ENCODE results near the gene CD93. TPM values are rescaled to one million over a fixed set of nuclear protein-coding genes. Genes with fewer than 3 reads are reported as not detected.

Gene CD93
- total and polyA plus RNA-seq, 12 donors = 12.7 to 85.0 (median 35.2) TPM

GRCh38 chr20:23039885-23040508 is 46.1 kb downstream of the CD93 start:
- Histone ChIP-seq H3K27ac (no peak overlapping the region), H3K4me1 (peaks cover 0 to 18% (median under 1%) of the 10 kb centered on the region in 9 donors), H3K27me3 (peaks cover 0 to 64% (median 46%) of the 10 kb centered on the region in 7 donors), H3K36me3 (no peaks in the 10 kb centered on the region), H3K9me3 (no peaks in the 10 kb centered on the region), H3K4me3 (no peak overlapping the region)
- no peak for TF ChIP-seq CTCF (IDR thresholded peaks at IDR 0.05)
- WGBS, 2 donors = 75 to 87% methylated on average over 3 of the region's 3 CpGs
- no peak for DNase-seq
- intact Hi-C loops (cut with DNase I) = loop anchor here in 7 of 10 donors (5.0 to 10.0 kb wide), 5 partner anchors 58 to 348 kb away; no protein-coding TSS in a partner anchor
- no peak for ATAC-seq

GRCh38 chr20:23039136-23039875 is 46.8 kb downstream of the CD93 start:
- Histone ChIP-seq H3K27me3 (peaks cover 0 to 68% (median 53%) of the 10 kb centered on the region in 7 donors), H3K4me3 (no peak overlapping the region), H3K36me3 (no peaks in the 10 kb centered on the region), H3K4me1 (peaks cover 0 to 11% (median 0%) of the 10 kb centered on the region in 9 donors), H3K27ac (no peak overlapping the region), H3K9me3 (no peaks in the 10 kb centered on the region)
- intact Hi-C loops (cut with DNase I) = loop anchor here in 1 of 10 donors (10.0 kb wide), 1 partner anchor 345 kb away; no protein-coding TSS in a partner anchor
- TF ChIP-seq CTCF (IDR thresholded peaks at IDR 0.05) = no peak
- ATAC-seq (no peak), DNase-seq (no peak)
- 58 to 74% methylated on average over 5 of the region's 5 CpGs for WGBS, 2 donors

- TF ChIP-seq CTCF (IDR thresholded peaks at IDR 0.05) = no peak
- Histone ChIP-seq H3K4me3 (no peak overlapping the region), H3K4me1 (peaks cover 0 to 19% (median 8%) of the 10 kb centered on the region in 9 donors), H3K27me3 (peaks cover 0 to 80% (median 52%) of the 10 kb centered on the region in 7 donors), H3K9me3 (no peaks in the 10 kb centered on the region), H3K27ac (no peak overlapping the region), H3K36me3 (no peaks in the 10 kb centered on the region)
- ATAC-seq (no peak), DNase-seq (no peak)
- intact Hi-C loops (cut with DNase I) = loop anchor here in 1 of 10 donors (10.0 kb wide), 1 partner anchor 342 kb away; no protein-coding TSS in a partner anchor
- WGBS, 2 donors = 41 to 66% methylated on average over 3 of the region's 3 CpGs
Observed at GRCh38 chr20:23037017-23037481, 49.1 kb downstream of the CD93 start.

GRCh38 chr20:23036371-23036770 is 49.8 kb downstream of the CD93 start:
- intact Hi-C loops (cut with DNase I) = loop anchor here in 1 of 10 donors (10.0 kb wide), 1 partner anchor 342 kb away; no protein-coding TSS in a partner anchor
- peaks cover 0 to 73% (median 48%) of the 10 kb centered on the region in 7 donors for H3K27me3 ChIP-seq
- H3K4me1 ChIP-seq = peaks cover 0 to 20% (median 15%) of the 10 kb centered on the region in 9 donors
- no peak for TF ChIP-seq CTCF (IDR thresholded peaks at IDR 0.05)
- H3K9me3 ChIP-seq = no peaks in the 10 kb centered on the region
- 97 to 98% methylated on average over 11 of the region's 11 CpGs for WGBS, 2 donors
- H3K4me3 ChIP-seq = no peak overlapping the region
- ATAC-seq (no peak), DNase-seq (no peak)
- H3K27ac ChIP-seq = no peak overlapping the region
- H3K36me3 ChIP-seq = no peaks in the 10 kb centered on the region
